ENCODE data around the gene ASTN2. TPM values are rescaled to one million over a fixed set of nuclear protein-coding genes. Genes with fewer than 3 reads are reported as not detected.

The ASTN2 gene
- total and polyA plus RNA-seq, 2 donors (not counting 3 experiments of a cell fraction or from before 2014, with no cell fraction given): 1.0 to 1.9 TPM

DNA sequence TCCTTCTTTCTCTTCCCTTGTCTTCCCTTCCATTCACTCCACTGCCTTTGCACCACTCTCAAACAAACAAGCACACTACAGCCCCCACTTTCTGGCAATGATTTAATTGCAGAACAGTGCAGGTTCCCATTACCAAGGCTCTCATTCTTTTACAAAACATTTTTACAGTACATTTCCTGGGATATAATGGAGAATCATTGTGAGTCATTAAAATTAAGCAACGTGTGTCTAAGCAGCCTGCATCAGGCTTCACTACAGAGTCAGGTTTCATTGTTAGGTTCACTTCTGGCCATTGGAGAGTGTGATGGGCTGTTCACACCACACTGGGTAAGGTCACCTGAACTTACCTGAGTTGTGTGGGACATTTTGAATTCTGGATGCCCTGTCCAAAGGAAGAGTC lies 424.3 kb downstream of the ASTN2 start:
- POLR2A ChIA-PET: no interaction called here
- Histone ChIP-seq H3K4me3 (replicated peaks in 1 of 3; ENCODE audit: insufficient read depth in 1 of 3, low read depth in 1 of 3, low read length in 3 of 3) (no peak overlapping the region), H3K9ac (replicated peaks; ENCODE audit: extremely low read depth, insufficient read depth, low read length) (no peak overlapping the region), H3K36me3 (ENCODE audit: control insufficient read depth in 2 of 2, extremely low read depth in 1 of 2, insufficient read depth in 2 of 2, low read length in 2 of 2) (no peaks in the 10 kb centered on the region), H4K20me1 (replicated peaks; ENCODE audit: control insufficient read depth, extremely low read depth, insufficient read depth, low read length) (no peaks in the 10 kb centered on the region), H3K4me2 (ENCODE audit: insufficient read depth, low read length) (no peak overlapping the region), H3K4me1 (ENCODE audit: control insufficient read depth, extremely low read depth, insufficient read depth, low read length) (no peaks in the 10 kb centered on the region), H3K79me2 (ENCODE audit: control insufficient read depth, insufficient read depth, low read length) (no peaks in the 10 kb centered on the region), H3K27ac (ENCODE audit: insufficient read depth, low read depth, low read length) (no peak overlapping the region), H3K27me3 (ENCODE audit: control insufficient read depth in 2 of 2, insufficient read depth in 2 of 2, low read length in 2 of 2) (no peaks in the 10 kb centered on the region), H2AFZ (ENCODE audit: low read depth, low read length) (no peak overlapping the region), H3K9me3 (replicated peaks; ENCODE audit: control insufficient read depth, insufficient read depth, low read length) (peaks cover 5% of the 10 kb centered on the region), H3K9me1 (replicated peaks; ENCODE audit: control insufficient read depth, extremely low read depth, insufficient read depth, low read length) (no peaks in the 10 kb centered on the region)
- no peak for TF ChIP-seq JUN (IDR thresholded peaks at IDR 0.05; ENCODE audit: borderline replicate concordance, insufficient read depth, insufficient read length, low read depth)
- TF ChIP-seq EZH2 (IDR thresholded peaks at IDR 0.05; ENCODE audit: borderline replicate concordance, low read depth, low read length, severe bottlenecking): no peak
- no peak for TF ChIP-seq POLR2A (IDR thresholded peaks at IDR 0.05; ENCODE audit: low read depth, low read length)
- TF ChIP-seq, protein P1, sequence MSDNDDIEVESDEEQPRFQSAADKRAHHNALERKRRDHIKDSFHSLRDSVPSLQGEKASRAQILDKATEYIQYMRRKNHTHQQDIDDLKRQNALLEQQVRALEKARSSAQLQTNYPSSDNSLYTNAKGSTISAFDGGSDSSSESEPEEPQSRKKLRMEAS (IDR thresholded peaks at IDR 0.05; ENCODE audit: insufficient read depth, insufficient read length): no peak
- TF ChIP-seq FOS (IDR thresholded peaks at IDR 0.05; ENCODE audit: borderline replicate concordance, insufficient read depth, low read length): no peak
- TF ChIP-seq, protein P2, sequence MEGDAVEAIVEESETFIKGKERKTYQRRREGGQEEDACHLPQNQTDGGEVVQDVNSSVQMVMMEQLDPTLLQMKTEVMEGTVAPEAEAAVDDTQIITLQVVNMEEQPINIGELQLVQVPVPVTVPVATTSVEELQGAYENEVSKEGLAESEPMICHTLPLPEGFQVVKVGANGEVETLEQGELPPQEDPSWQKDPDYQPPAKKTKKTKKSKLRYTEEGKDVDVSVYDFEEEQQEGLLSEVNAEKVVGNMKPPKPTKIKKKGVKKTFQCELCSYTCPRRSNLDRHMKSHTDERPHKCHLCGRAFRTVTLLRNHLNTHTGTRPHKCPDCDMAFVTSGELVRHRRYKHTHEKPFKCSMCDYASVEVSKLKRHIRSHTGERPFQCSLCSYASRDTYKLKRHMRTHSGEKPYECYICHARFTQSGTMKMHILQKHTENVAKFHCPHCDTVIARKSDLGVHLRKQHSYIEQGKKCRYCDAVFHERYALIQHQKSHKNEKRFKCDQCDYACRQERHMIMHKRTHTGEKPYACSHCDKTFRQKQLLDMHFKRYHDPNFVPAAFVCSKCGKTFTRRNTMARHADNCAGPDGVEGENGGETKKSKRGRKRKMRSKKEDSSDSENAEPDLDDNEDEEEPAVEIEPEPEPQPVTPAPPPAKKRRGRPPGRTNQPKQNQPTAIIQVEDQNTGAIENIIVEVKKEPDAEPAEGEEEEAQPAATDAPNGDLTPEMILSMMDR (IDR thresholded peaks at IDR 0.05; ENCODE audit: extremely low read depth in 1 of 2, insufficient read depth in 1 of 2, low read depth in 1 of 2, low read length in 2 of 2): no peak
- TF ChIP-seq POLR2AphosphoS5 (IDR thresholded peaks at IDR 0.05; ENCODE audit: insufficient read depth, low read depth, low read length): no peak
- no peak for TF ChIP-seq GATA2 (IDR thresholded peaks at IDR 0.05; ENCODE audit: insufficient read depth, insufficient read length, low read depth, low read length)
- no peak for TF ChIP-seq MYC (IDR thresholded peaks at IDR 0.05; ENCODE audit: low read depth, low read length)
- no peak for DNase-seq (ENCODE audit: low read depth, low spot score)
- dilution Hi-C loops (cut with MboI; ENCODE audit: extremely low pct_ligation_motif_present, low sequenced_read_pairs) (no loop called here), intact Hi-C loops (cut with micrococcal nuclease) (no loop called here)
- no TSS peak for BruUV-seq (replicated peaks)
- FAIRE-seq: no peak
- CTCF ChIA-PET: no interaction called here

All from endothelial cell of umbilical vein (primary cell).